ENCODE measurements around the gene OR14A16.

The OR14A16 gene

GRCh38 chr1:247824023-247824422, at the start of gene OR14A16:
TSS of gene OR14A16 (minus strand) at chr1:247824119. CDS start at chr1:247815729, 8,390 bp downstream.
- no peak for TF ChIP-seq CTCF (IDR thresholded peaks at IDR 0.05; ENCODE audit: control insufficient read depth, extremely low read depth, insufficient read depth)
- DNase-seq (ENCODE audit: low read depth), result no peak
- no peak within 1 kb of the TSS for H3K4me3 ChIP-seq (ENCODE audit: low read depth, low read length)

GRCh38 chr1:247865416-247865815, 41.5 kb upstream of the OR14A16 start:
- no peak for DNase-seq (ENCODE audit: low read depth)
- H3K4me3 ChIP-seq (ENCODE audit: low read depth, low read length), result no peak overlapping the region
- TF ChIP-seq CTCF (IDR thresholded peaks at IDR 0.05; ENCODE audit: control insufficient read depth, extremely low read depth, insufficient read depth), result no peak

- no peak for DNase-seq (ENCODE audit: low read depth)
- no peak for TF ChIP-seq CTCF (IDR thresholded peaks at IDR 0.05; ENCODE audit: control insufficient read depth, extremely low read depth, insufficient read depth)
- no peak overlapping the region for H3K4me3 ChIP-seq (ENCODE audit: low read depth, low read length)
Measured at GRCh38 chr1:247864644-247865043, 40.7 kb upstream of the OR14A16 start.

- TF ChIP-seq CTCF (IDR thresholded peaks at IDR 0.05; ENCODE audit: control insufficient read depth, extremely low read depth, insufficient read depth), result no peak
- H3K4me3 ChIP-seq (ENCODE audit: low read depth, low read length), result no peak overlapping the region
- no peak for DNase-seq (ENCODE audit: low read depth)
Measured at GRCh38 chr1:247862756-247863155, 38.8 kb upstream of the OR14A16 start.

- no peak for TF ChIP-seq CTCF (IDR thresholded peaks at IDR 0.05; ENCODE audit: control insufficient read depth, extremely low read depth, insufficient read depth)
- H3K4me3 ChIP-seq (ENCODE audit: low read depth, low read length), result no peak overlapping the region
- no peak for DNase-seq (ENCODE audit: low read depth)
Measured at GRCh38 chr1:247857985-247858619, 34.2 kb upstream of the OR14A16 start.

GRCh38 chr1:247857069-247857984, 33.4 kb upstream of the OR14A16 start, which contains the start of gene TRIM58:
TSS of gene TRIM58 (plus strand) at chr1:247857187. CDS start at chr1:247857247, 60 bp downstream.
- no peak for DNase-seq (ENCODE audit: low read depth)
- no peak for TF ChIP-seq CTCF (IDR thresholded peaks at IDR 0.05; ENCODE audit: control insufficient read depth, extremely low read depth, insufficient read depth)
- H3K4me3 ChIP-seq (ENCODE audit: low read depth, low read length), result no peak within 1 kb of the TSS
